GM12865 (cell line): ENCODE data around the gene NELFB.

Experiments
- DNase-seq: peaks from one replicate; pipeline ENCODE4 v3.0.0; 2010; ENCODE audit warnings: low read depth
- H3K4me3 ChIP-seq: 2 replicates; pipeline ENCODE4 v1.5.1; 2011; ENCODE audit warnings: mild to moderate bottlenecking, low read depth, low read length, control low read depth
- CTCF ChIP-seq: IDR thresholded peaks from 2 replicates; pipeline ENCODE4 v1.5.1; 2011; ENCODE audit warnings: low read length, control low read depth, low read depth, inconsistent platforms; ENCODE audit not compliant: insufficient read depth; ENCODE audit errors: missing control alignments

Gene NELFB

GRCh38 chr9:137265496-137266161, 10.5 kb downstream of the NELFB start:
- no peak for DNase-seq
- H3K4me3 ChIP-seq, result no peak overlapping the region
- TF ChIP-seq CTCF, result no peak

GRCh38 chr9:137266162-137266527, 11.0 kb downstream of the NELFB start:
- no peak for TF ChIP-seq CTCF
- no peak for DNase-seq
- no peak overlapping the region for H3K4me3 ChIP-seq

GRCh38 chr9:137266585-137267453, 11.7 kb downstream of the NELFB start:
- H3K4me3 ChIP-seq, result no peak overlapping the region
- no peak for TF ChIP-seq CTCF
- no peak for DNase-seq

GRCh38 chr9:137267933-137268355, 12.8 kb downstream of the NELFB start:
- no peak for TF ChIP-seq CTCF
- DNase-seq, result peak; percentile 77
- H3K4me3 ChIP-seq, result no peak overlapping the region

GRCh38 chr9:137268538-137269201, 13.5 kb downstream of the NELFB start:
- no peak for DNase-seq
- no peak for TF ChIP-seq CTCF
- peak overlapping the region; percentile 23 for H3K4me3 ChIP-seq

GRCh38 chr9:137269231-137269772, 14.2 kb downstream of the NELFB start:
- peak; percentile 70 for DNase-seq
- no peak for TF ChIP-seq CTCF
- peak overlapping the region; percentile 23 for H3K4me3 ChIP-seq
